Testis (tissue), 2 donors: ENCODE data around the gene CTNNA2.

Experiments
- CTCF ChIP-seq, 3 experiments: fragments of 450-650 bp in 2 of 3; fragments of 200-600 bp in 1 of 3; sonication (generic) in 1 of 3; IDR thresholded peaks; one replicate each; pipeline ENCODE4 v1.5.1; 2016 to 2019; ENCODE audit warnings: antibody characterized with exemption in 3 of 3, mild to moderate bottlenecking in 2 of 3, moderate library complexity in 1 of 3
- POLR2A ChIP-seq: fragments of 450-650 bp; IDR thresholded peaks from one replicate; pipeline ENCODE4 v1.6.1; 2017; ENCODE audit warnings: antibody characterized with exemption, mild to moderate bottlenecking, moderate library complexity

- TF ChIP-seq CTCF (IDR thresholded peaks at IDR 0.05) (no peak), POLR2A (no peak)
Measured at GRCh38 chr2:80549901-80550300, 1037.0 kb downstream of the CTNNA2 start.
